ENCODE results near the gene PPP1R2.
"Not testable (repeated sequence)": the region's sequence is repeated elsewhere in the genome, so short reads cannot be mapped to it uniquely, and the experiment has no call there.

Gene PPP1R2

GRCh38 chr3:195542698-195543499, at the start of gene PPP1R2:
PPP1R2 (minus strand) TSS chr3:195543325; CDS start chr3:195543025, 300 bp downstream.
- peak; percentile 81 for DNase-seq

DNA sequence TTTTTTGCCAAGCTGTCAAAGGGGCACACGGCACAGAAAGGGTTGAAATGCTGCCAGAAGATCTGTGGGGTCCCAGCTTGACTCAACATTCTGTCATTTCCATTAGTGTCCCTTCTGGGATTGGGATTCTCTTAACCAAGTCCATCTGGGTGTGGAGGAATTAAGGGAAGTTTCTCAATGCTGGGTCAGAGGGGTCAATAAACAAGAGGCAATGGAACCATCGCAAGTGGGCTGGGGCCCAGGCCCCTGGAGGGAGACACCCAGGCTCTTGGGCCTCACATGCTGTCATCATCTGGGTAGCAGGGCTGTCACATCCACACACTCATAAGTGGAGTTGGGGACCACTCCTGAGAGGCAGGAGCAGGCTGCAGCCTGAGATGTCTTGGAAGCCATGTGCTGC, 48.7 kb upstream of the PPP1R2 start:
- no peak for DNase-seq

GRCh38 chr3:195591220-195591619, 48.1 kb upstream of the PPP1R2 start:
- no peak for DNase-seq

DNA sequence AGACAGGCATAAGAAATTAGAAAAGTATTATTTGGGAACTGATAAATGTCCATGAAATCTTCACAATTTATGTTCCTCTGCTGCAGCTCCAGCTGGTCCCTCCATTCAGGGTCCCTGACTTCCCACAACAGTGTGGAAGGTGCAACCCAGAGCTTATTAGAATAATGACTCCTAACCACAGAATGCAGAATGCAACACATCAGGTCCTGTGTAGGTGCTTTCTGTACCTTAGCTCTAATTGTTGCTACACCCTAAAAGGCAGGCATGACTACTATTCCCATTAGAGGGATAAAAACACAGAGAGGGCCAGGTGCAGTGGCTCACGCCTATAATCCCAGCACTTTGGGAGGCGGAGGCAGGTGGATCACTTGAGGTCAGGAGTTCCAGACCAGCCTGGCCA, 47.3 kb upstream of the PPP1R2 start:
- DNase-seq: not testable (repeated sequence)

GRCh38 chr3:195589796-195590195, 46.7 kb upstream of the PPP1R2 start:
- DNase-seq: not testable (repeated sequence)

DNA sequence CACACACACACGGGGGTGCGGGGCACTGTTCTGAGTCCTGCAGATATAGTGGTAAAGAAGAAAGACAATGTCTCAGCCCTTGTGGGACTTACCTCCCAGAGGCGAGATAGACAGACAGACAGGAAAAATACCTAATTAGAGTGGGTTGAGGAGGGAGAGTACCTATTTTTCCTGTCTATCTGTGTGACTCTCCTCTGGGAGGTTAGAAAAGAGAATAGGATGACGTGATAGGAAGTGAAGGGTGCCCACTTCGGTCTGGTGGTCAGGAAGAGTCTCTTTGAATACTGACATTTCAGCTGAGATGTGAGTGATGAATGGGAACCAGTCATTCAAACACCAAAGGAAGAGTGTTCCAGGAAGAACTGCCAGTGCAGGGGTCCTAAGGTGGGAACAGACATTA, 44.7 kb upstream of the PPP1R2 start:
- no peak for DNase-seq

DNA sequence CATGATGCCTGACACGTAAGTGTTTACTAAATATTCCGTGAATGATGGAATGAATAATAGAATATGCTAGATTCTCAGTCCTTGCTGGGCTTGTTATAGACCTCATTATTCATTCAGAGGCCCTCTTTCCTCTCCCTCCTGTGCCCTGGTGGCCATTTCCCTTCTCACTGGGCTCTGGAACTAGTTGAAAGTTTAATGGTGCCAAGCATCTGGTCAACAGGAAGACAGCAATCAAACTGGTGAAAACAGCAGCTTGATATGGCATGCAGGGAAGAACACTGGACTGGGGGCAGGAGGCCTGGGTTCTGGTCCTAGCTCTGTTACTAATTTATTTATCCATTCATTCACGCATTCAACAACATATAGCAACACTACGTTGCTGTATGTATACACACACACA, 44.3 kb upstream of the PPP1R2 start:
- DNase-seq: no peak

GRCh38 chr3:195584543-195584870, 41.4 kb upstream of the PPP1R2 start:
- DNase-seq: no peak

DNA sequence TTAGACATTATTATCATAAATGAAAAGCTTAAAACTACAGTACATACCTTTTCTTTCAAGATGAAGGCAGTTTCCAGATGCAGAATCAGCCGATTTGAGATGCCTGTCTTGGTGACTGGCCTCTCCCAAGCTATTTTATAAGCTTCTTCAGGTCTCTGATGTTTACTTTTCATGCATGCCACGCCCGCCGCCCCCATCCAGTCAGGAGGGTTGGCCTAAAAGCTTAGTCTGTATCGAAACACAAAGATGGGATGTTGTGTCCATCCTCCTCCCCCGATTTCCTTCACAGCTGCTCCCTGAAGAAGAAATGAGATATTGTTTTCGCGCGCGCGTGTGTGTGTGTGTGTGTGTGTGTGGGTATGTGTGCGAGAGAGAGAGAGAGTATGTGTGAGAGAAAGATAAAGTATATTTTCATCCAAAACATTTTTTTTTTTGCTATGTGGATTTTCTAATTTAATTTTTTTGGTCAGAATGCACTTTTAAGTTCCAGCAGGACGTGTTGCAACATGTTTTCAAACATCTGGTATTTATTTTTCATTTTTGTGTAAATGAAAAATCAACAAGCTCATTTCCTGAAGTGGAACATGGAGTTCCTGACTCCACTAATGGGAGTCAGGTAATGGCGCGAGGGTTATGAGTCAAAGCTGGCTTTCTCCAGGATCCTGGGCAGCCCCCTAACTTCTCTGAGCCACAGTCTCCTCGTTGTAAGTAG, 40.9 kb upstream of the PPP1R2 start, which contains the start of gene APOD:
TSS of gene APOD (minus strand) at position 110 of the 712 bp plus-strand sequence. CDS start 4,479 bp downstream, outside the sequence.
- no peak for DNase-seq

DNA sequence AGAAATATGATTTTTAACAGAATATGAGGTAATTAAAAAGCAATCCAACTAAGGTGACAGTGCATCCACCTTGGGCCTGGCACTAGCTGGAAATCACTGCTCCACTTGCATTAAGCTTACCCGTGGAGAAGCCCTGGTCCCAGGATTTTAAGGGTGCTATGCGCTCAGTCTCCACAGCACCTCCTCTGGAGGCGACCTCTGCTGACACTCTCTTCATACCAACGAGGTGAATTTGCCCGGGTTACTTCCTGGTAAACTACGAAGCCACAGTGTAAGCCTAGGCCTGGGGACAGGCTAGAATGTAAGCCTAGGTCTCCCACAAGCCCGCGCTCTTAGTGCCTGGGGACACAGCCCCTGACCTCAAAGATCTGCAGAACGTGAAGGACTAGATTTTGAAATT, 39.8 kb upstream of the PPP1R2 start:
- no peak for DNase-seq

GRCh38 chr3:195580744-195581443, 37.8 kb upstream of the PPP1R2 start:
- no peak for DNase-seq

- DNase-seq: no peak
These were observed 36.2 kb upstream of the PPP1R2 start for GRCh38 chr3:195579281-195579680.

- no peak for DNase-seq
These were observed 35.4 kb upstream of the PPP1R2 start for GRCh38 chr3:195578565-195578964.

GRCh38 chr3:195577645-195578177, 34.6 kb upstream of the PPP1R2 start:
- no peak for DNase-seq

DNA sequence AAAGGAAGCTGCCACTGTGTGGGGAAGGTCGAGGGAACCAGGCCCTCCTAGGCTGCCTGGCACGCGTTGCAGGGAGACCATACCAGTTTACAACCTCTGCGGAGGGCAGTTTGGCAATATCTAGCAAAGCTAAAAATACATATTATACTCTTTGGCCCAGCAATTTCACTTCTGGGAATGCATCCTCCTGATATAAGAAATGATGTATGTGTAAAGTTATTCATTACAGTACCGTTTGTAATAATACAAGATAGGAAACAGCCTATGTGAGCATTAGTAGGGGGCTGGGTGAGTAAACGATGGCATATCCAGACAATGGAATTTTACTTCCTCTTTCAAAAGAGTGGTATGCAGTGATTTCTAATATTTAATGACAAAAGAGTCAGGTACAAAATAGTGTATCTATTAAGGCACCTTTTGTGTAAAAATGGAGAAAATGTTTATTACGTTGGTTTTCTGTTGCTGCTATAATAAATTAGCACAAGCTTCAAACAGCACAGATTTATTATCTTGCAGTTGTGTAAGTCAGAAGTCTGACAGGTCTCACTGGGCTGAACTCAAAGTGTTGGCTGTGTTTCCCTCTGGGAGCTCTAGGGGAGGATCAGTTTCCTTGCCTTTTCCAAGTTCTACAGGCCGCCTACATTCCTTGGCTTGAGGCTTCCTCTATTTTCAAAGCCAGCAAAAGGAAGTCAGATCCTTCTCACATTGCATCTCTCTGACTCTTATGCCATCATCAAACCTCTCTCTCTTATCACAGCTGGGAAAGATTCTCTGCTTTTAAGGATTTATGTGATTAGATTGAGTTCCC, 31.6 kb upstream of the PPP1R2 start:
- DNase-seq: no peak

DNA sequence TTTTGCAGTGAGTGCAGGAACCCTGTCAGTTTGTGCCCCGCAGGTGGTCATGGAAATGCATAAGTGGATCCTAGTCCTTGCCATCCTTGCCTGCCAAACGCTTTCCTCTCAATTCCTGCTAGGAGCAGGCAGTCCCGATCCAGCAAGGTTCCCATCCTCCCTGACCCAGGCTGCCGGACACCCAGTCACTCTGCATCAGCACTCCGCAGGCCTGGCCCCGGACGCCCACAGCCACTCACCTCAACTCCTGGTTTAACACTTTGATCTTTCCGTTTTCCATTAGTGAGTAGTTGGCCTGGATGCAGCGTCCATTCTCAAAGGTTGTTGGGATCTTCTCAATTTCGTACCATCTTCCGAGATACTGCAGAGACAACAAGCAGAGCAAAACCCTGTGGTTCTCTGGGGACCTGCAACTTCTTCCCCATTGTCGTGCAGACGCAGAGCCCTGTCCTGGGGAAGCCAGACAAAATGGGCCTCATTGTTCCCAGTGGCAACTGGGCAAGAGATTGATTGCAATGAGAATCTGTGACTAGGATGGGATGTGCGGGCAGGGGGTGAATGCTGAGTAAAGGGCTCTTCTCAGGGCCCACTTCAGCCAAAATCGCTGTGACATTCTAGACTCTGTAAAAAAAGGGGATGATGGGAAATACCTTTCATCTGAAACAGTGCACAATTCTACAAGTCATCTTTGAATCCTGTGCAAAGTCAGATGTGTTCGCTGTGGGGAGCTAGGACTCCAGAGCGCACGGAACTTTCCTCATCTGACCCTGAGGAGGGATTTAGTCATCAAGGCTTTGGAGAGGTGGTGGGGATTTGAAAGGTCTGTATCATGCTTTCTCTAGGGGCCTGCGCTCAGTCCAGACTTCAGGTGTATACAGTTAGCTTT, 30.7 kb upstream of the PPP1R2 start:
- DNase-seq: no peak

DNA sequence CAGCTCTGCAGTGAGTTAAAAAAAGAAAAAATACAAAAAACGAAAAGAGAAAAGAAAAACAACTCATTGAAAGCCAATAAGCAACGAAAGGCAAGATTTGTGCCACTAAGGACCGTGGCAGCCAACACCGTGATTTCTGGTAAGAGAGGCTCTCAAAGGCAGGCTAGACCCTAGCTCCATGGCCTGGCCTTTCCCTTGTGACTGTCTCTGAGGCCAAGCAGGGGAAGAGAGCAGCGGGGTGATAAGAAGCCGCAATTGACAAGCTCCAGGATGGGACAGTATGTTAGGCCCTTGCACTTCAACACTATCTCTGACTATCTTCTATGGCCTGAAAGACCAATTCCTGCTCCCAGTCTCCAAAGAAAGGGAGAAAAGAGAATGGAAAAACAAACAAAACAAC, 28.2 kb upstream of the PPP1R2 start:
- no peak for DNase-seq

DNA sequence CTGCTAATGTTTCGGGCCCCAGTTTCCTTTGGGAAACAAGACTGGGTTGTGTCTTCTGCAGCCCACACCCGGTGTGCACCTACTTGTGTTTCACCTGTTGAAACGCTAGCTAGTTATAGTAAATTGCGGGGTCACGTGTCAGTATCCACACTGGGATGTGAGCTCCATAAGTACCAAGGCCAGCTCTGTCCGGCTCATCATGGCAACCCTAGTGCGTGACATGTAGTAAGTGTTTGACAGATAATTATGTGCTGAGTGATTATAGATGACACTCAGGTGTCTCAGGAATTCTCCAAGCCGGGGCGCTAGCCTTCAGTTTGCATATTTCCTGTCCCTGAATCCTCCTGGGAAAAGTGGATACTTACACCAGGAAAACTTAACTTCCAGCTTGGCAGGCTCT, 27.8 kb upstream of the PPP1R2 start:
- DNase-seq: no peak

DNA sequence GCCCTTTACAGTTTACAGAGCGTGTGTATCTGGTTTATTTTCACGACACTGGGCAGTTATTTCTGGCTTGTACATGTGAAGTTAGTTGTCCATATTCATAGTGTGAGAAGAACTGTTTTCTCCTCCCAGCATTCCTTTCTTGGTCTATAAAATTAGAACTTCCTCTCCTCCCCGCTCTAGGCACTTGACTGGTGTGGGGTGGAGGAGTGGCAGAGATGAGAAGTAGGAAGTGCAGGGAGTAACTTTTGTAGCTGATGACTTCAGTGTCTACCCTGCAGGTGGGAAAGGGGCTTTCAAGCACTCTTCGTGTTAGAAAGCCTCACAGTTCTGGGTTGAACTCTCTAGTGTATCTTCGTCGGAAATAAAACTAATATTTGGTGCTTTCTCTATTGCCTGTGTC, 27.2 kb upstream of the PPP1R2 start:
- no peak for DNase-seq

- no peak for DNase-seq
These were observed 25.5 kb upstream of the PPP1R2 start for GRCh38 chr3:195568630-195569029.

DNA sequence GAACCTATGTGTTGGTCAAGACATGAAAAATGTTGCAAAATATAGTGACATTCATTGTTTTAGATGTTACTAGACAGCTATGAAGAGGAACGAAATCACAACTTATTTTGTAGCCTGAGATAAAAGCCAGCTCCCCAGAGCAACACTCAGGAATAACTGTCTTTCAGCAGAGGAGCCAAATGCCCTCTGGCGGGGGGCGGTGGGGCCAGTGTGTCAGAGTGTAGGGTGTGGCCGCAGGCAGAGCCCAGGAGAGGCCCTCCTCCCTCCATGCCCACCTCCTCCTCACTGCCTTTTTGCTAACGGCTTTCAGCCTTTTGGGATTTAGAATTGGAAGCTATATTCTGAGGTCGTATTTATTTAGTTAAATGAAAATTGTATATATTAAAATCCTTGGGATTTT, 23.7 kb upstream of the PPP1R2 start:
- no peak for DNase-seq

DNA sequence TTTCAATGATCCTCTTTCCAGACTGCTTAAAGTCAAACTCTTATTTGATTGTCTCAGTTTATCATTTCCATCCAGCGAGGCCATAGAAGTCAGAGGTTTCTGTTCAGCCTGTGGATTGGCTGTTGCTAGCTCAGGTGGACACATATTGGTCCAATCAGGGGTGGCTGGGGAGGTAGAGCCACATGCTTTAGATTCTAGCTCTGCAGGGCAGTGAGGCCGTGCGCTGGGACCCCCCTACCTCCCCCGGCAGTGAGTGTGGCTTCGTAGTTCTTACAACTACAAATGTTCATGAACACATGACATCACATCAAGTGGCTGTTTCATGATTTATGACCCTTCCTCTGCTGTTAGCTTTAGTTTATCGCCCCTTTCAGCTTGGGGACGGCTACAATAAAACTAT, 22.6 kb upstream of the PPP1R2 start:
- DNase-seq: no peak
